Right lung (tissue), 5 donors: ENCODE data around the gene ELL2. TPM values are rescaled to one million over a fixed set of nuclear protein-coding genes. Genes with fewer than 3 reads are reported as not detected.
"Not testable (repeated sequence)": the region's sequence is repeated elsewhere in the genome, so short reads cannot be mapped to it uniquely, and the experiment has no call there.

Source experiments
- DNase-seq, 2 donors: peaks; one replicate each; pipeline ENCODE4 v3.0.0-alpha.2; 2013
- polyA plus RNA-seq, 5 donors: library from polyadenylated mRNA; unstranded; fragments of 120-200 nt; gene quantifications; one replicate each; pipeline versions ENCODE4 v1.2.1 to v1.2.3, GENCODE V29; 2013; ENCODE audit warnings: inconsistent platforms in 1 of 5, low replicate concordance in 1 of 5; ENCODE audit not compliant: insufficient read length in 5 of 5, insufficient read depth in 1 of 5

ELL2 gene
- polyA plus RNA-seq, 5 donors = 16.4 to 27.1 (median 20.9) TPM

DNA sequence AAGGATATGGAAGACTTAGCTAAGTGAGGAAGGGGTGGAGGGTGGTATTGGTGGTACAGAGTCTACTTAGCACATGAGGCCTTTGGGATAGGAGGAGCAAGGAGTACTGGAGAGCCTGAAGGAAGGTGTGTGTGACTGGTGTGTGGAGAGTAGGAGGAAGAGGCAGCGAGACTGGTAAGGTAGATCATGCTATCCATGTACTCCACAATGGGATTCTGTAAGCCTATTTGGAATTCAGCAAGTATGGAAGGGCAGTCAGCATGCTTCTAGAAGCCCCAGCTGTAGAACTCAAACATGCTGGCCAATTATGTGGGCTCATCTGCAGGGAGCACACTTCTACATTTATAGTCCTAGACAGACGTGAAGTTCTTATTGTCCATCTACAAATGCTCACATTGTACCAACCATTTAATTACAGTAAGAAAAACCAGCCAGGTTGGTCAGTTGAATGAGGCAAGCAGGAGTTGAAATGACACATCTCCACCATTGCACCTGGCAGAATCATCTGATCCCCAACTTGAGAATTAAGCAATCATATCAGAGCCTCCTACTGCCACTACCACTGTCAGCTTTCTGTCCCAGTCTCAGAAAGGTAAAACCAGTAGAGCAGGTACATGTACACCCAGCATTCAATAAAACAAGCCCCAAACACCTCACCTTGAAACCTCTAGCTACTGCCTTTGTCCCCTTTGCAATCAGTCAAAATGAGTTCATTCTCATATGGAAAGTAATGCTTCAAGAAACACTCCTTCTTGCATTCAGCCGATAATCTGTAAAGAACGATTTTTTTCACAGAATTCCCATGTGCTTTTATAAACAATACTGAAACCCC, 78.2 kb downstream of the ELL2 start:
- DNase-seq = no peak

DNA sequence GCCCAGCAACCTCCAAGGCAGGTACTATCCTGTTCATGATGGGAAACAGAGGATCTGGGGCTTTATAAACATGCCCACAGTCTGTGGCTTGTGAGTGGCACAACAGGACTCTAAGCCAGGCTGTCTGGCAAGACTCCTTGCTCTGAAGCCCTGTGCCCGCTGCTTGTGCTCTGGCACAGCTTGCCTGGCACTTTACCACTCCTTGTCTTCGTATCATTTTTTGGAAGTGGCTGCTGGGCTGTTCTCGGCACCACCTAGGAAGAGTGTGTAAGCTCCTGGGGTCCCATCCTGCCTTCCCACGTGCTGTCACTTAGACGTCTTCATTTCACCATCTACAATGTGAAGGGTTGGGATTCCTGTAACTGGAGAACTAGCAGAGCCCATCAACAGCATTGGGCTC, 79.8 kb downstream of the ELL2 start:
- DNase-seq = no peak

DNA sequence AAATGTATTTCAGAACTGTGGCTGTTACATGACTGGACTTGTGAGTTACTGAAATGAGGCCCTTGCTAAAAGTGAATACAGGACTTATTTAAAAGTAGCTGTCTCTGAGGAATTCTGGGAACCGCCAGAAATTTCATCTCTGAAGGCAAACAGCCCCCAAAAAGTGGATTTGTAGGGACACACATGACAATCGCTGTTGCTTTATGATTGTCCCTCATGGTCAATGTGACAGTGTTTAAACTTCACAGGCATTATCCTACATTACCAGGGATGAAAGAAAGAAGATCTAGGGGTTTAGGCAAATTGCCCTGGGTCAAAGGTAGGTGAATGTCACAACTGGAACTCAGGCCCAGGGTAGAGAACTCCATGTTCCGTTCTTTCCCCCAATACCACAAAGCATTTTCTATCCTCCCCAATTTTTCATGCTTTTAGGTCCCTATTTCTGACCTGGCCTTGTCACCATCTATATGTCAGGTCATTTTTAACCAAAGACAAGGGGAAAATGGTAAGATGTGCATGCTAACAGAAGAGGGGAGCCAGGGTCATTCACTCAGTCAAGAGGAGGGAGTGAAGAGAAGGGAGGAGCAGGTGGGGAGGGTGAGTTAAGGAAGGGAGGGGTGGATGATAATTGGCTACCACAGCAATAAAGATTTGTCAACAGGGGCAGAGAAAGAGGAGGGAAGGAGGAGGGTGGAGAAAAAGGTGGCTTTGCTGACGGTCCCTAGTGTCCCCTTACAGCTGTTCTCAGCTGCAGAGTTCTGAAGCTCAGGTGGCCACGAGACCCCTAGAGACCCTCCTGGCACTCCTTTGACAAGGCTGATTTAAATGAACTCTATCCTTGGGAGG, 81.3 kb downstream of the ELL2 start:
- DNase-seq = no peak

DNA sequence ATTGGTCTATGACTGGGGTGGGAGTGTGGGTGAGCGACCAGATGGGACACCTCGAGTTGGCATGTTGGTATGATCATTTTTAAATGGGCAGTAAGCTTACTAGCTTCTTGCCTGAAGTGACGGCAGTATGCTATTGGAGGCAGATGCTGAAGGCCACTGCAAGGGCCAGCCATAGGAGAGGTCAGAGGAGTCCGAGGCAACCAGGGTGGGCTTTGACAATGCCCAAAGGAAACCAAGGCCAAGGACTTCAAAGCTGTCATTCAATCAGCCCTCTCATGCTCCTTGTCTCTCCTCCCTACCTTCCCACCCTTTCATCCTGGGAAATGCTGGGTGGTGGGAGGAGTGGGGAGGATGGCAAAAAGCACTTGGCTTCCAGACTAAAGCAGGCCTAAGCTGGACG, 82.0 kb downstream of the ELL2 start:
- DNase-seq = no peak

DNA sequence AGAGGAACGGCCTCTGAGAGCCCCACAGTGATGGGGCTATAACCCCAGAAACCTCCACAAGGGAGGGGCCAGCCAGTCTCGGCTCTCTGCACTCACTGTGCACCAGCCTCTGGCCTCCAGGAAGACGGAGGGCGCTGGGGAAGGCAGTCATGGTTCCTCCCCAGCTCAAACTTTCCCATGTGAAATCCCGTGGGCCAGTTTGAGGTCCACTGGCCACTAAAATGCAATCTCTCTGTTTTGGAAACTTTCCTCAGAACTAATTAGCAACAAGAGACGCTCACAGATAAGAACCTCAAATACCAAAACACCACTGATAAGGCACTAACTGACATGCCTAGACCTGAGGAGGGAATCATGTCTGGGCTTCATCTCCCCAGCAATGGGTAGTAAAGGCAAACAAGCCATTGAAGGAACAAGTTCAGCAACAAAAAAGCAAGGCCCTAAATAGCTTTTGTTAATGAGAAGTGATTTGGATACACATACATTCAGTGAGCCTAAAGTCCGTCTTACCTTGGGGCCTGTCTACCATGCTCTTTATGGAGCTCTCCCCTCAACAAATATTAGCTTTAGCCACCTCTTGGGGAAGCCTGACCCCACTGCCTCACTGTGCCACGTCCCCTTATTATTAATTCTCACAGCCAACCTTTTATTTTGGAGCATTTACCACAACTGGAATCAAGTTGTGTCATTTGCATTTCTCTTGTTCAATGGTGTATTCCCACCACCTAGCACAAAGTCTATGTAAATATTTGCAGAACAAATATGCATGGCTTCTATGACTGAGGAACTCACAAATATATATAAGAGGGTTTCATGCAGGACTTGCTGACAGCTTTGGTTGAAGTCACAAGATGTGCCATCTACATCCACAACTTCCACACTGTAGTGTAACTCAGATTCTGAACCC, 83.0 kb downstream of the ELL2 start:
- DNase-seq = no peak

DNA sequence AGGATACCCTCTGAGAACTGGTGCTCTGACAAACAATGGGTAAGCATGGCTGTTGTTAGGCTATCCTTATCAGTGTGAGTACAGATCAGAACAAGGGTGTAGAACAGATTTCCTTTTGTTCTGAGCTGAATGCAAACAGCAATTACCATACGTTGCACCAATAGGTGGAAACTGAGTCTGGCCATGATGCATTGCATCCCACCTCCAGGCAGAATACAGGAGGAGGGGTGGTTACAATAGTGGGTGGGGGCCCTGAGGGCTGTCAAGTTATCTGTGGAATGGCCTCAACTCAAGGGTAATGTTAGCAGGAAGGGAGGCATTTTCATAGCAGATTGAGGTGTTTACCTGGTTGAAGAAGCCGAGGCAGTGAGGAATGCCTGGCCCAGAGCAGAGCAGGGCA, 84.9 kb downstream of the ELL2 start:
- no peak for DNase-seq

DNA sequence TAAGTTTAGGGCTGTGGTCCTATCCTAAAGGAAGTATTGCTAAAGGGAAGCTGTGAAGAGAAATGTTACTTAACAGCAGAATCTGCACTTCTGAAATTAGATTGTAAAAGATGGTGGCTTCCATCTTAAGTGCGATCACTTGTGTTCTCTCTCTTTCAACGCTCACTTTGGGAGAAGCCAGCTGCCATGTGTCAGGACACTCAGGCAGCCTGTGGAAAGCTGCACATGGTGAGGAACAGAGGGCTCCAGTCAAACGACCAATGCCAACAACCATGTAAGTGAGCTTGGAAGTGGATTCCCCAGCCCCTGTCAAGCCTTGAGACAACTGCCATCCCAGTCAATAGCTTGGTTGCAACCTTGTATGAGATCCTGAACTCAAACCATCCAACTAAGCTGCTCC, 87.4 kb downstream of the ELL2 start:
- no peak for DNase-seq

DNA sequence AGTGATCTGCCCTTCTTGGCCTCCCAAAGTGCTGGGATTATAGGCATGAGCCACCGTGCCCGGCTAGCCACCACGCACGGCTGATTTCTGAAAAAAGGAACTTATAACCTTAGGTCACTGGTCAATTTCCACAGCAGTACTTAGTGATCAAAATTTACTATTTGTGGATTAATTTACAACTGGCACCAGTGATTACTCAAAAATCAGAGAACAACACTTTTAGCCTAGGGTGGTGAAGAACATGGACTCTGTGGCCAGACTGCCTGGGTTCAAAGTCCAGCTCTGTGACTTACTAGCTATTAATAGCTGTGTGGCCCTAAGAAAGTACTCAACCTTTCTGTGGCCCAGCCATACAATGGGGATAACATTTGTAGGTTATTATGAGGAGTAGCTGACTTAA, 88.3 kb downstream of the ELL2 start:
- DNase-seq = no peak

DNA sequence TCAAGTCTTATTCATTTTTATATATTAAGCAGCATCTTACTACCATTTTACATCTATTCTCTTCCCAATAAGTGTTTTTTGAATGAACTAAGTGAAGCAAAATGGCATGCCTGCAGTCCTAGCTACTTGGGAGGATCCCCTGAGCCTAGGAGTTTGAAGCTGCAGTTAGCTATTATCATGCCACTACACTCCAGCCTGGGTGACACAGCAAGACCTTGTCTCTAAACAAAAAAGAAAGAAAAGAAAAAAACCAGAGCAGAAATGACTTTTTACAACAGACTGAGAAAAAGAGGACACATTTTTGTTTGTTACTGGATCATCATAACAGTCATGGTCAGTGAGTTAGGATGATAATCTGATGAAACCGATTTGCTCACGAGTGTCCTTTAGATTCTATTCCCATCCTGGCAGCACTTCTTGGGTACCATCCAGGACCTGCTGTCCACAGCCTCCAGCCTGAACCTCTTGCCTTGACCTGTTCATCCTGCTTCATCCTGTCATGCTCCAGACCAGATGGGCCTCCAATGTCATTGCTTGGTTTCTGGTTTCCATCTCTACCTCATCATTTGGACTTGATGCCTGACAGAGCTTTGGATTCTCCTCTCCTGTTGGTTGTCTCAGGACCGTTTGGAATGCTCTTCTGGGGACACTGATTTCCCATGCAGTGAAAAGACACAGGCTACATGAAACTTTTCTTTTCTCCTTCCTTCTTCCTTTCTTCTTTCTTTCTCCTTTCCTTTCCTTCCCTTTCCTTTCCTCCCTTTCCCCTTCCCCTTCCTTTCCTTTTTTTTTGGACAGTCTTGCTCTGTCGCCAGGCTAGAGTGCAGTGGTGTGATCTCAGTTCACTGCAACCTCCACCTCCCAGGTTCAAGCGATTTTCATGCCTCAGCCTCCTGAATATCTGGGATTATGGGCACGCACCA, 89.0 kb downstream of the ELL2 start:
- DNase-seq = no peak

DNA sequence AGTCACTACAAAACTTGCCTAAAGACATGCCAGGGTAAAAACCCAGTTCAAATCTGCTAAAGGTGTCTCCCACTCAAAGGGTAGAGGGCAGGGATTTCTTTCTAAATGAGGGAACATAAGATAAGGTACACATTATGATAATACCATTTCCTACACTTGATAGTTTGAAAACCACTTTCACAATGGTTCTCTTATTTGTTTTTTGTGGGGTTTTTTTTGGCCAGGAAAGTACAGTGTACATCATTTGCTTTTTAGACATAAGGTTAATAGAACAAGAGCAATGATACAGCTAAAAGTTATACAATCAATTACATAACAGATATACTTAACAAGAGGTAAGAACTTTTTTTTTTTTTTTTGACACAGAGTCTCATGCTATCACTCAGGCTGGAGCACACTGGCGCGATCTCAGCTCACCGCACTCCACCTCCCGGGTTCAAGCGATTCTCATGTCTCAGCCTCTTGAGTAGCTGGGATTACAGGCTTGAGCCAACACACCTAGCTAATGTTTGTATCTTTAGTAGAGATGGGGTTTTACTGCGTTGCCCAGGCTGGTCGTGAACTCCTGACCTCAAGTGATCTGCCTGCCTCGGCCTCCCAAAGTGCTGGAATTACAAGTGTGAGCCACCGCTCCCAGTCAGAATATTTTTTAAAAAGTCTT, 90.4 kb downstream of the ELL2 start:
- no peak for DNase-seq

DNA sequence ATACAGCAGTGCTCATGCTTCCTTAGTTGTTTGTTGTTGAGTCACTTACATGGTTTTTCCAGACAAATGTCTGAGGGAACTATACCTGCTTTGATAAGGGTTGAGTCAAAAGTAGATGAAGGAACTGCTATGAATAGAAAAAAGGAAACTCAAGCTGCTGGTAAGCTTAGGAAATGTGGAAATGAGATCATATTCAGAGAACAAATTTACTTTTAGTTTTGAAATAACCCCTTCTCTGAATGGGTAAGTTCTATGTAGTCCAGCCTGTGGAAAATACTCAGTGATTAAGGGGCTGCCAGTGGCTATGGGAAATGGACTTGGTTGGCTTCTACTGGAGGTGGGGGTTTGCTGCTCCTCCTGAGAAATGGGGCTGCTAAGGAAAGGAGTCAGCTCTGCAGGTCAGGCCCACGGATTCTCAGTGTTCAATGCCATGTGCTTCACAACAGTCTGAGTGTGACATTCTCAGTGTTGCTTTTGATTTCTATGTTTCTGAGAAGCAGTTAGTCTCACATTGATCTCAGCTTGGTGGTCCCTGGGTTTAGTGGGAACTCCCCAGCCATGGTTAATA, 91.5 kb downstream of the ELL2 start:
- no peak for DNase-seq

DNA sequence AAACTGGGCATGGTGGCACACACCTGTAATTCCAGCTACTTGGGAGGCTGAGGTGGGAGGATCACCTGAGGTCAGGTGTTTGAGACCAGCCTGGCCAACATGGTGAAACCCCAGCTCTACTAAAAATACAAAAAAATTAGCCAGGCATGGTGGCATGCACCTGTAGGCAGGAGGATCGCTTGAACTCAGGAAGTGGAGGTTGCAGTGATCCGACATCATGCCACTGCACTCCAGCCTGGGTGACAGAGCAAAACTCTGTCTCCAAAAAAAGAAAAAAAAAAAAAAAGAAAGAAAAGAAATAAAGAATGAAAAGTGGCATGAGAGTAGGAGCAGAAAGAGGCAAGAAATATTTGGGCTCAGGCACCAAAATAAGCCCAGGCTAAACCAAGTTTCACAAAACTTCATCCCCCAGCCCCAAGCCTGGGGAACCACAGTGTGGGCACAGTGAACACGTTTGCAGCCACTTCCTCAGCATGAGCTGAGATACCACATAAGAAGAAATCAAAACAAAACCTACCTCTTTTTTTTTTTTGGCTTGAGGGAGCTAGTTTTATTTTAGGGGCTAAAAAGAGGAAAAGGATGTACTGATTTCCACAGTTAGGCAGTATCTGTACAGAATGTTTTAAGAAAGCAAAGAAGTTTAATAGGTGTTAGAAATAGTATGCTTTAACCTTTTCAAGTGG, 92.3 kb downstream of the ELL2 start:
- DNase-seq = not testable (repeated sequence)

DNA sequence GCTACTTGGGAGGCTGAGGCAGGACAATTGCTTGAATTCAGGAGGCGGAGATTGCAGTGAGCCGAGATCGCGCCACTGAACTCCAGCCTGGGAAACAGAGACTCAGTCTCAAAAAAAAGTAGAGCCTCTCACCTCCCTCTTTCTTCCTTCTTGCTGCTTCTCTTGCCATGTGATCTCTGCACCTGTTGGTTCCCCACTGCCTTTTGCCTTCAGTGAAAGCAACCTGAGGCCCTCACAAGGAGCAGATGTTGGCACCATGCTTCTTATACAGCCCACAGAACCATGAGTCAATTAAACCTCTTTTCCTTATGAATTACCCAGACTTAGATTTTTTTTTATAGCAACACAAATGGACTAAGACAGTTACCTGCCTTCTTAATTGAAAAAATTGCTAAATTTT, 93.5 kb downstream of the ELL2 start:
- DNase-seq = no peak

DNA sequence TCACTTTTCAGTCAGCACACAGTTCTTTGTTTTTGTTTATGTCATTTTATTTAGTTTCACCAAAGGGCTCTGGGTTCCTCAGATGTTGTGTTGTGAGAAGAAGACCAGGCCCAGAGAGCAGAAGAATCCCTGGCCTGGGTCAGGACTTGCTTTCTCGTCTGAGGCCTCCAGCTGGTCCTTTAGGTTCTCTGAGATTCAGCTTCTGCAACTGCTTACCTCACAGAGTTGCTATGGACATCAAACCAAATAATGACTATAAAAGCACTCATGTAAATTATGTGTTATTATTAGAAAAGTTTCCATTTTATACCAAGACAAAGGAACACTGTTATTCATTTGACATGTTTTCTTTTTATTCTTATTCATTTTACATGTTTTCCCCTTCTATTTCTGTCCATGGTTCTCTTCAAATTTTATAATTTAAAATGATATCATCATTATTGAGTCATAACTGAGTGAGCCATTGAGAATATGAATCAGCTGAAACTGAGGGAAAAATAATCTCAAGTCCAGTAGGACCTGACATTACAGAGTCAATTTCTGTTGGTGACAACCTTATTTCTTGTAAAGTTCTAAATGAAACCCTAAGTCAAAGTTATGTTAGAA, 95.1 kb downstream of the ELL2 start:
- no peak for DNase-seq

DNA sequence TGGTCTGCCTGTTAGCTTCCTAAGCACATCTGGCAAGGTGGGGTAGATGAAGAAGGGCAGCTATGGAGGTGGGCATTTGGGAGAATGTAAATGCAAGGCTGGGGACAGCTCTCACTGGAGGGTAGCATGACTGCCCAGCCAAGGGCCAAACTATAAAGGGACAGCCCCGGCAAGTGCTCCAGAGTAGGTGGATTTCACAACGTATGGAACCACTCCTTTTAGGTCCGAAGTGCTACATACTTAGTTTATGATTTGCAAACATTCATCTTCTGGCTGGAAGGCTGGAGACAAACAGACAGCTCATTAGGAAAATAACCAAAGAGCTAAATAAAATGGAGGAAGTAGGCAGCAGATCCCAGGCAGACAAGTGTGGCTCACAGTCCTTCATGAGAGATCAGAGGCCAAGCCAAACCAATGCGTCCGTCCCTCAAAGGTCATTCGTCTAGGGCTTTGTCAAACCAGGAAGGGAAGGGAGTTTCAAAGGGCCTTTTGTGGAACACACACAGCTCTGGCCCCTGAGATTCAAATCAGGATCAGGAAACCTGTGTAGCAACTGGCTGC, 96.6 kb downstream of the ELL2 start:
- DNase-seq = no peak

DNA sequence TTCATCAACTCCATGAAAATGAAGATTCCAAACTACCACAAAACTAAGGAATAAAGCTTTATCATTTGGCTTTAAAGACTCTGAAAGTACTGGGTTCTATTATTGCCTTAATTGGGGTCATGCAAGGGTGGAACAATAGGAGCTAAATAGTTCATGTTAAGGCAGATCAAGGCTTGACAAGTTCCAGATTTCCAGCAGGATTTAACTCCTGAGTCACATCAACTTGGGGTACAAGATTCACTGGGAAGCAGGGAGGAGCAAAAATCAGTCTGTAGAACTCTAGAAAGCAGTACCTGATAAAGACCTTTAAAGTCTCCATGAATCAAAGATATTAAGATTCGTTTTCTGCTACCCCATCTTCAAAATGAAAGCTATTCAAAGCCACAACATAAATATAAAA, 97.2 kb downstream of the ELL2 start:
- no peak for DNase-seq

DNA sequence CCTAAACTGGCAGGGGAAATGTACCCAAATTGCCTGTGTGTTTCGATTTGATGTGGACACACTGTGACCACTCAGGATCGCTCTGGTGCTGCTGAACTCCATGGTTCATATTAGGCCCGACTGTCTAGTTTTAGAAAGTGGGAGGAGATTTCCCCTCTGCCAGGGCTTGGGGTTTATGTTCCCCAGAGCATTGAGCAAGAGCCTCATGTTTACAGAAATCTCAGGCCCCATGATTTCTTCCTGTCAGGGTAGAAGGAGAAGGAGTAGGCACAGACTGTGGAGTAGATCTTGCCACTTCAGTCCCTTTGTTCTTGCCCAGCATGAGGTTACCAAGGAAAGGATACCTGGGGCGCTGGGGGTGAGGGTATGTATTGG, 98.3 kb downstream of the ELL2 start:
- DNase-seq = peak in 1 of 2 donors; percentile 33

DNA sequence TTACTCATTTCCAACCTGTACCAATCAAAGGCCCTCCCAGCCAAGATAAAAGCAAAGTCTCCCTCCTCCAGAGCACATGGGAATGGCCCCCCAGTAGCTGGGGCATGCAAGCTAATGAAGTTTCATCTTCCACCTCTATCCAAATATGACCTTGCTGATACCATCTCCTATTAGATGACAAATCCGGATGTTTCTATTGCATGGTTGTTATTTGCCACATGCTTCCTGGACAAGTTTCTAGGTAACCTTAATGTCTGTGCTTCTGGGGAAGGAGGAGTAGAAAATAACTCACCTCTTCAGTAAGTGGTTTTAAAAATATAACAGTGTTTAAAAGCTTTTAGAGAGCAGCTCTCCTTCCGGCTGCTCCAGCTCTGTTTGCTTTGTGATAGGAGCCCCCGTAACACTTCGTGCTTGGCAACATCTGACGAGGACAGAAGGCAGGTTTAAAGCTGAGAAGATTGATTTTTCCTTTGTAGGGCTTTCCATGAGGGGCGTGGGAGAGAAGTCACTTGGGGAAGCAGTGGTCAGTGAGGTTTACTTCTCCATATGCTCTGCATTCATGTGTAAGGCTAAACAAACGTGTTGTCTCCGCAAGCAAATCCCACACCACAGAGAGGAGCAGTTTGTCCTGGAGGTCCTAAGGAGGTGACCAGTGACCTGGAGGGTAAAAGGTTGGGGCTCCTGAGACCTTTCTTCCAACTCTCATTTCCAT, 98.8 kb downstream of the ELL2 start:
- DNase-seq = no peak
